Measurements from ENCODE around the gene CRYAB.

GRCh38 chr11:111886032-111886431, 25.5 kb downstream of the CRYAB start:
- TF ChIP-seq CTCF (IDR thresholded peaks at IDR 0.05) (no peak), EZH2 (IDR thresholded peaks at IDR 0.05) (no peak), EZH2phosphoT487 (IDR thresholded peaks at IDR 0.05) (no peak)
